Measurements from ENCODE around the gene HES4. TPM values are rescaled to one million over a fixed set of nuclear protein-coding genes. Genes with fewer than 3 reads are reported as not detected.

Gene HES4
- total RNA-seq, 3 donors from 2014 or later, result 8.3 to 36.4 (median 34.2) TPM

DNA sequence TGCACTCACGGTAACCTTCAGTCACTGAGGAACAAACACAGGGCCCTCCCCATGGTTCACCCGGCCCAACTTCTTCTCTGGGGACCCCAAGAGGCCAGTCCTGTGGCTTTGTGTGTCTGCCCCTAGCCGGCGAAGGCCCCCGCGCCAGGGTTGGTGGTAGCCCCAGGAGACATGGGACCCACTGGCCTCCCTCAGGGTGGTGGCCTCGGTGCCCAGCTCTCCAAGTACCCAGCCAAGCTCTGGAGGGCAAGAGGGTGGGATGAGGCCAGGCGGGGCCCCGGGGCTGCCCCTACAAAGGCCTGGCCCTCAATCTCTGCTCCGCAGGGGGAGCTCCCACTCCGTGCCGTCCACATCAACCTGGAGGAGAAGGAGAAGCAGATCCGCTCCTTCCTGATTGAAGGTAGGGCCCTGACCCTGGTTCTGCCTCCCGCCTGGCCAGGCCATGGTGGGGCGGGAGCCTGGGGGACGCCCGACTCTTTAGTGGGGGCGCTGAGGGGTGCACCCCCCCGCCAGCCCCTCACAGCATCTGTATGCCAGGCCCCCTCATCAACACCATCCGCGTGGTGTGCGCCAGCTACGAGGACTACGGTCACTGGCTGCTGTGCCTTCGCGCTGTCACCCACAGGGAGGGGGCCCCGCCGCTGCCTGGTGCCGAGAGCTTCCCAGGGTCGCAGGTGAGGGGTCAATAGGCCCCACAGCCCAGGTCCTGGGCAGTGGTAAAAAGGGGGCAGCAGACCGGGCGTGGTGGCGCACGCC is 28.0 kb downstream of the HES4 start:
- TF ChIP-seq POLR2AphosphoS5 (IDR thresholded peaks at IDR 0.05) (no peak), POLR2A (IDR thresholded peaks at IDR 0.05) (no peak)
- TF ChIP-seq, protein P1, sequence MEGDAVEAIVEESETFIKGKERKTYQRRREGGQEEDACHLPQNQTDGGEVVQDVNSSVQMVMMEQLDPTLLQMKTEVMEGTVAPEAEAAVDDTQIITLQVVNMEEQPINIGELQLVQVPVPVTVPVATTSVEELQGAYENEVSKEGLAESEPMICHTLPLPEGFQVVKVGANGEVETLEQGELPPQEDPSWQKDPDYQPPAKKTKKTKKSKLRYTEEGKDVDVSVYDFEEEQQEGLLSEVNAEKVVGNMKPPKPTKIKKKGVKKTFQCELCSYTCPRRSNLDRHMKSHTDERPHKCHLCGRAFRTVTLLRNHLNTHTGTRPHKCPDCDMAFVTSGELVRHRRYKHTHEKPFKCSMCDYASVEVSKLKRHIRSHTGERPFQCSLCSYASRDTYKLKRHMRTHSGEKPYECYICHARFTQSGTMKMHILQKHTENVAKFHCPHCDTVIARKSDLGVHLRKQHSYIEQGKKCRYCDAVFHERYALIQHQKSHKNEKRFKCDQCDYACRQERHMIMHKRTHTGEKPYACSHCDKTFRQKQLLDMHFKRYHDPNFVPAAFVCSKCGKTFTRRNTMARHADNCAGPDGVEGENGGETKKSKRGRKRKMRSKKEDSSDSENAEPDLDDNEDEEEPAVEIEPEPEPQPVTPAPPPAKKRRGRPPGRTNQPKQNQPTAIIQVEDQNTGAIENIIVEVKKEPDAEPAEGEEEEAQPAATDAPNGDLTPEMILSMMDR (IDR thresholded peaks at IDR 0.05), result no peak
- intact Hi-C loops (cut with DNase I; ENCODE audit: low total_unique reads), result no loop called here
- Histone ChIP-seq H3K27me3 (peaks cover 2 to 29% of the 10 kb centered on the region in 2 donors), H3K4me3 (no peak overlapping the region), H3K9me3 (no peaks in the 10 kb centered on the region), H3K36me3 (no peaks in the 10 kb centered on the region), H3K4me1 (peaks cover 0 to 16% of the 10 kb centered on the region in 2 donors), H3K27ac (no peak overlapping the region)
- no peak for DNase-seq (ENCODE audit: low spot score in 2 of 2)

DNA sequence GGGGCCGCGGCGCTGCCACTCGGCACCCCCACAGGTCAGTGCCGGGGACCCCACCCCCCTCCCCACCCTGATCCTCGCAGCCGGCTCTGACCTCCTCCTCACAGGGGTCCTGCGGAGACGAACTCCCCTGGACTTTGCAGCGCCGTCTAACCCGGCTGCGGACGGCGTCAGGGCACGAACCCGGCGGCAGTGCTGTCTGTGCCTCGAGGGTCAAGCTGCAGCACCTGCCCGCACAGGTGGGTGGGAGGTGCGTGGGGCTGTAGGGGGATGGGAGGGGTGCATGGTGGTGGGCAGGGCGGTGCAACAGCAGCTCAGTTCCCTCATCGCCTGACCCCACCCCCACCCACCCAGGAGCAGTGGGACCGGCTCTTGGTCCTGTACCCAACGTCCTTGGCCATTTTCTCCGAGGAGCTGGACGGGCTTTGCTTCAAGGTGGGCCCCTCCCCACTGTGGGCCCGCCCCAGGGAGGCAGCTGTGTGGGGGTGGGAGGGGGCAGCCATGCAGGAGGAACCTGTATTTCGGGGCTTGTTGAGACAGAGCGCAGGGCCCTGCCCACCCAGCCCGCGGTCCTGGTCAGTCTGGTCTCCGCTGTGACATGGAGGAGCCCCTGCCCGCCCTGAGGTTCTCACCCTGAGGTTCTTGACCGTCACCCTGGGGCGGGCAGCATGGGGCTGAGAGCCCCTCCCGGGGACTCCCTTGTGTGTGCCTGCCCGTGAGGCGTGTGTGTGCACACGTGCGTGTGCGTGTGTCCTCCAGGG is 28.7 kb downstream of the HES4 start:
- no peak for DNase-seq (ENCODE audit: low spot score in 2 of 2)
- H3K27me3 ChIP-seq, result peaks cover 2 to 29% of the 10 kb centered on the region in 2 donors
- no peak overlapping the region for H3K27ac ChIP-seq
- H3K9me3 ChIP-seq, result no peaks in the 10 kb centered on the region
- H3K36me3 ChIP-seq, result no peaks in the 10 kb centered on the region
- H3K4me3 ChIP-seq, result no peak overlapping the region
- intact Hi-C loops (cut with DNase I; ENCODE audit: low total_unique reads), result no loop called here
- H3K4me1 ChIP-seq, result peaks cover 0 to 16% of the 10 kb centered on the region in 2 donors
- TF ChIP-seq POLR2AphosphoS5 (IDR thresholded peaks at IDR 0.05), result no peak
- TF ChIP-seq, protein P1 (IDR thresholded peaks at IDR 0.05), result no peak

DNA sequence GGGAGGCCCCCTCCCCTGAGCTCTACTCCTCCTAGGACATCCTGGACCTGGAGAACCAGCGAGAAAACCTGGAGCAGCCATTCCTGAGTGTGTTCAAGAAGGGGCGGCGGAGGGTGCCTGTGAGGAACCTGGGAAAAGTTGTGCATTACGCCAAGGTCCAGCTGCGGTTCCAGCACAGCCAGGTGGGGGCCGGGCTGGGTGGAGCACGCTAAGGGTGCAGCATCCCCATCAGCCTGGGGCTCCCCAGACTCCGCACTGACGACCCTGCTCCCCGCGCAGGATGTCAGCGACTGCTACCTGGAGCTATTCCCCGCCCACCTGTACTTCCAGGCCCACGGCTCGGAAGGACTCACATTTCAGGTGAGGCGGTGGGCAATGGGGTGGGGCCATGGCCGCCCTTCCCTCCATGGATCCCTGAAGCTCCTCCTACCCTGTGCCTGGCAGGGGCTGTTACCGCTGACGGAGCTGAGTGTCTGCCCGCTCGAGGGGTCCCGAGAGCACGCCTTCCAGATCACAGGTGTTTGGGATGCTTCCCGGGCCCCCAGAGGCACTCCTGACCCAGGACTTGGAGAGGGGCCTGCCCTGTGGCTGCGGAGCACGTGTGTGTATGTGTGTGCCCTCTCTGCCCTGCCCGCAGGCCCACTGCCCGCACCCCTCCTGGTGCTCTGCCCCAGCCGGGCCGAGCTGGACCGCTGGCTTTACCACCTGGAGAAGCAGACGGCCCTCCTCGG is 29.5 kb downstream of the HES4 start:
- intact Hi-C loops (cut with DNase I; ENCODE audit: low total_unique reads), result no loop called here
- H3K36me3 ChIP-seq, result no peaks in the 10 kb centered on the region
- no peak overlapping the region for H3K27ac ChIP-seq
- TF ChIP-seq POLR2A (IDR thresholded peaks at IDR 0.05) (no peak), POLR2AphosphoS5 (IDR thresholded peaks at IDR 0.05) (no peak)
- TF ChIP-seq, protein P1 (IDR thresholded peaks at IDR 0.05), result no peak
- peaks cover 2 to 29% of the 10 kb centered on the region in 2 donors for H3K27me3 ChIP-seq
- no peaks in the 10 kb centered on the region for H3K9me3 ChIP-seq
- H3K4me1 ChIP-seq, result peaks cover 0 to 21% of the 10 kb centered on the region in 2 donors
- no peak for DNase-seq (ENCODE audit: low spot score in 2 of 2)
- H3K4me3 ChIP-seq, result no peak overlapping the region

DNA sequence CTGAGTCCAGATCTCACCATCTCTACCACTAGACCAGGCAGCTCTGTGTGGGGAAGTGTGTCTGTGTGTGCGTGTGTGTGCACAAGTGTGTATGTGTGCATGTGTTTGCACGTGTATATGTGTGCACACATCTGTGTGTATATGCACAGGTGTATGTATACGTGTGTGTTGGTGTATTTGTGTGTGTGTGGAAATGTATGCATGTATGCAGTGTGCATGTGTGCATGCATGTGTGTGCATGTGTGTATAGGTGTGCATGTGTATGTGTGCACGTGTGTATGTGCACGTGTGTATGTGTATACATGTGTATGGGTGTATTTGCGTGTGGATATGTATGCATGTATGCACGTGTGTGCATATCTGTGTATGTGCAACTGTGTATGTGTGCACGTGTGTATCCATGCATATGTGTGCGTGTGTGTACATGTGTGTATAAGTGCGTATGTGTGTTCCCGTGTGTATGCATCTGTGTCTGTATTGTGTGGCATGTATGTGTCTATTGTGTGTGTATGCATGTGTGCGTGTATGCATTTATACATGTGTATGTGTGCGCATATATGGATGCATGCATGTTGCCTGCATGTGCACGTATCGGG is 30.5 kb downstream of the HES4 start:
- Histone ChIP-seq H3K27me3 (peaks cover 2 to 29% of the 10 kb centered on the region in 2 donors), H3K4me1 (peaks cover 0 to 16% of the 10 kb centered on the region in 2 donors), H3K27ac (no peak overlapping the region), H3K9me3 (no peaks in the 10 kb centered on the region), H3K4me3 (no peak overlapping the region), H3K36me3 (no peaks in the 10 kb centered on the region)
- intact Hi-C loops (cut with DNase I; ENCODE audit: low total_unique reads), result no loop called here
- no peak for DNase-seq (ENCODE audit: low spot score in 2 of 2)
- TF ChIP-seq, protein P1 (IDR thresholded peaks at IDR 0.05), result no peak
- TF ChIP-seq POLR2AphosphoS5 (IDR thresholded peaks at IDR 0.05), result no peak
- no peak for TF ChIP-seq POLR2A (IDR thresholded peaks at IDR 0.05)

Data from breast epithelium (tissue), 4 donors.